Ishikawa (cell line): Measurements from ENCODE around the gene CLK4.

Experiments
- EGR1 ChIP-seq: IDR thresholded peaks from 2 replicates; pipeline ENCODE4 v1.6.1; 2012
- FOXM1 ChIP-seq: IDR thresholded peaks from 2 replicates; pipeline ENCODE4 v1.6.1; 2012; ENCODE audit warnings: low read depth, borderline replicate concordance
- RAD21 ChIP-seq: IDR thresholded peaks from 2 replicates; pipeline ENCODE4 v1.6.1; 2012; ENCODE audit warnings: low read depth
- REST ChIP-seq: IDR thresholded peaks from 2 replicates; pipeline ENCODE4 v1.6.1; 2012; ENCODE audit warnings: low read depth, mild to moderate bottlenecking
- TAF1 ChIP-seq: IDR thresholded peaks from 2 replicates; pipeline ENCODE4 v1.6.1; 2012; ENCODE audit warnings: low read depth, mild to moderate bottlenecking
- TCF12 ChIP-seq: IDR thresholded peaks from 2 replicates; pipeline ENCODE4 v1.6.1; 2012; ENCODE audit warnings: low read depth
- TF ChIP-seq, protein P1 (sequence below): IDR thresholded peaks from 2 replicates; pipeline ENCODE4 v1.6.1; 2012

GRCh38 chr5:178622679-178623247 lies 4.1 kb downstream of the CLK4 start:
- TF ChIP-seq EGR1 (no peak), REST (no peak), FOXM1 (no peak), RAD21 (no peak), TAF1 (no peak), TCF12 (no peak)
- TF ChIP-seq, protein P1, sequence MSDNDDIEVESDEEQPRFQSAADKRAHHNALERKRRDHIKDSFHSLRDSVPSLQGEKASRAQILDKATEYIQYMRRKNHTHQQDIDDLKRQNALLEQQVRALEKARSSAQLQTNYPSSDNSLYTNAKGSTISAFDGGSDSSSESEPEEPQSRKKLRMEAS, result no peak
